22Rv1 (cell line): ENCODE measurements around the gene CD99L2.

Experiments
- CTCF ChIP-seq: fragments of 450-650 bp; IDR thresholded peaks from 2 replicates; pipeline ENCODE4 v1.5.1; 2017; ENCODE audit warnings: mild to moderate bottlenecking
- ZFX ChIP-seq: fragments of 450-650 bp; IDR thresholded peaks from 2 replicates; pipeline ENCODE4 v1.6.1; 2017; ENCODE audit warnings: antibody characterized with exemption, borderline replicate concordance

- TF ChIP-seq CTCF (no peak), ZFX (no peak)
Measured at GRCh38 chrX:150847088-150847487, 51.4 kb downstream of the CD99L2 start.
